Esophagus squamous epithelium (tissue), 5 donors: ENCODE measurements around the gene SLC19A1. TPM values are rescaled to one million over a fixed set of nuclear protein-coding genes. Genes with fewer than 3 reads are reported as not detected.
"Not testable (repeated sequence)": the region's sequence is repeated elsewhere in the genome, so short reads cannot be mapped to it uniquely, and the experiment has no call there.

Source experiments
- DNase-seq: peaks from one replicate; lab custom pipeline; 2025; lab: John Stamatoyannopoulos, UW
- H3K27ac ChIP-seq, 4 donors: fragments of 200-600 bp; sonication (generic); one replicate each; pipeline ENCODE4 v1.5.1; 2016 to 2019; ENCODE audit warnings: mild to moderate bottlenecking in 1 of 4
- H3K27me3 ChIP-seq, 4 donors: fragments of 200-600 bp; sonication (generic); 1 replicate in 3 of 4; 2 replicates in 1 of 4; pipeline versions ENCODE4 v1.5.1 to v1.6.0; 2017 to 2021; ENCODE audit warnings: antibody characterized with exemption in 1 of 4
- H3K36me3 ChIP-seq, 3 donors: fragments of 200-600 bp; sonication (generic); one replicate each; pipeline ENCODE4 v1.5.1; 2016 to 2019
- H3K4me1 ChIP-seq, 3 donors: fragments of 200-600 bp; sonication (generic); one replicate each; pipeline ENCODE4 v1.5.1; 2017 to 2019
- H3K4me3 ChIP-seq, 4 donors: fragments of 200-600 bp; sonication (generic); 1 replicate in 3 of 4; 2 replicates in 1 of 4; pipeline ENCODE4 v1.5.1; 2016 to 2019; ENCODE audit warnings: mild to moderate bottlenecking in 2 of 4, moderate library complexity in 1 of 4
- H3K9me3 ChIP-seq, 3 donors: fragments of 200-600 bp; sonication (generic); one replicate each; pipeline ENCODE4 v1.5.1; 2016 to 2019
- POLR2A ChIP-seq, 4 donors: fragments of 450-650 bp; IDR thresholded peaks; one replicate each; pipeline ENCODE4 v1.6.1; 2017; ENCODE audit warnings: antibody characterized with exemption in 4 of 4, mild to moderate bottlenecking in 4 of 4, moderate library complexity in 3 of 4
- WGBS, 2 donors: methylation state at CpG; one replicate each; pipeline ENCODE4 v1.1.5; 2018; 5-methylcytosine and 5-hydroxymethylcytosine counted together
- intact Hi-C: fragments of 100-400 bp; cut with DNase I; formaldehyde crosslinking; loops from one replicate; pipeline ENCODE4 v1.15.0; 2022
- total RNA-seq, 4 donors: library from RNA; depleted of rRNA; stranded (reverse); fragments of >200 nt; gene quantifications; one replicate each; pipeline ENCODE4 v1.1.0, GENCODE V29; 2016
- TF ChIP-seq, protein P1 (sequence below), 6 experiments: fragments of 450-650 bp in 4 of 6; fragments of 200-600 bp in 2 of 6; sonication (generic) in 2 of 6; IDR thresholded peaks; one replicate each; pipeline ENCODE4 v1.5.1; 2016 to 2019; ENCODE audit warnings: antibody characterized with exemption in 6 of 6, mild to moderate bottlenecking in 4 of 6, moderate library complexity in 4 of 6
- donor health status: DM: yes; HTN: yes; CAD: no.

SLC19A1 gene
- total RNA-seq, 4 donors from 2014 or later, result 1.6 to 4.6 (median 2.9) TPM

DNA sequence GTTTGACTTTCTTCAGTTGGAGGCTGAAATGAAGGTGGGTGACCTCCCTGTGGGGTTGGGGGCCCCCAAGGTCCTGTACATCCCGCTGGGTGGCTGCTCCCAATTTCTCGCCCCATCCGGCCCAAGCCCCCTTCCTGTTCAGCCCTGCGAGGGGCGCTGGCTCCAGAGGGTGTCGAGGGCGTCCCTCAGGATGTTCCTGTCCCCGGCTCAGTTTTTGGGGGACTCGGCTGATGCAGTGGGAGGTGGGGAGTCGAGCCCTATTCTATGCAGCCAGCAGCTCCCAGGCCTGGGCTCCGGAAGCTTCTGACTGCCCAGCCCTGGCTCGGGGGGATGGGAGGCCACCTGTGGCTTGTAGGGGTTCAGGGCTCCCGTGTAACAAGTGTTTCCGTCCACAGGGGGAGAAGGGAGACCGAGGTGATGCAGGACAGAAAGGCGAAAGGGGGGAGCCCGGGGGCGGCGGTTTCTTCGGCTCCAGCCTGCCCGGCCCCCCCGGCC lies 38.2 kb downstream of the SLC19A1 start:
- no peaks in the 10 kb centered on the region for H3K27me3 ChIP-seq
- DNase-seq, result no peak

DNA sequence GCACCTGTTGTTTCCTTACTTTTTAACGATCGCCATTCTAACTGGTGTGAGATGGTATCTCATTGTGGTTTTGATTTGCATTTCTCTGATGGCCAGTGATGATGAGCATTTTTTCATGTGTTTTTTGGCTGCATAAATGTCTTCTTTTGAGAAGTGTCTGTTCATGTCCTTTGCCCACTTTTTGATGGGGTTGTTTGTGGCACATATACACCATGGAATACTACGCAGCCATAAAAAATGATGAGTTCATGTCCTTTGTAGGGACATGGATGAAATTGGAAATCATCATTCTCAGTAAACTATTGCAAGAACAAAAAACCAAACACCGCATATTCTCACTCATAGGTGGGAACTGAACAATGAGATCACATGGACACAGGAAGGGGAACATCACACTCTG lies 39.0 kb downstream of the SLC19A1 start:
- H3K27ac ChIP-seq, intact Hi-C loops: not testable (repeated sequence)
- WGBS, 2 donors, result 82 to 85% methylated on average over 2 to 3 of the region's 4 CpGs

More for the DNA sequence above, 38.2 kb downstream of the SLC19A1 start:
- Histone ChIP-seq H3K27ac (no peak overlapping the region), H3K36me3 (peaks cover 0 to 44% (median 0%) of the 10 kb centered on the region in 3 donors), H3K4me3 (no peak overlapping the region), H3K4me1 (no peaks in the 10 kb centered on the region), H3K9me3 (no peaks in the 10 kb centered on the region)
- 80 to 83% methylated on average over 2 to 3 of the region's 22 CpGs for WGBS, 2 donors
- TF ChIP-seq POLR2A (IDR thresholded peaks at IDR 0.05), result no peak
- TF ChIP-seq, protein P1, sequence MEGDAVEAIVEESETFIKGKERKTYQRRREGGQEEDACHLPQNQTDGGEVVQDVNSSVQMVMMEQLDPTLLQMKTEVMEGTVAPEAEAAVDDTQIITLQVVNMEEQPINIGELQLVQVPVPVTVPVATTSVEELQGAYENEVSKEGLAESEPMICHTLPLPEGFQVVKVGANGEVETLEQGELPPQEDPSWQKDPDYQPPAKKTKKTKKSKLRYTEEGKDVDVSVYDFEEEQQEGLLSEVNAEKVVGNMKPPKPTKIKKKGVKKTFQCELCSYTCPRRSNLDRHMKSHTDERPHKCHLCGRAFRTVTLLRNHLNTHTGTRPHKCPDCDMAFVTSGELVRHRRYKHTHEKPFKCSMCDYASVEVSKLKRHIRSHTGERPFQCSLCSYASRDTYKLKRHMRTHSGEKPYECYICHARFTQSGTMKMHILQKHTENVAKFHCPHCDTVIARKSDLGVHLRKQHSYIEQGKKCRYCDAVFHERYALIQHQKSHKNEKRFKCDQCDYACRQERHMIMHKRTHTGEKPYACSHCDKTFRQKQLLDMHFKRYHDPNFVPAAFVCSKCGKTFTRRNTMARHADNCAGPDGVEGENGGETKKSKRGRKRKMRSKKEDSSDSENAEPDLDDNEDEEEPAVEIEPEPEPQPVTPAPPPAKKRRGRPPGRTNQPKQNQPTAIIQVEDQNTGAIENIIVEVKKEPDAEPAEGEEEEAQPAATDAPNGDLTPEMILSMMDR (IDR thresholded peaks at IDR 0.05), result no peak
- intact Hi-C loops, result no loop called here

DNA sequence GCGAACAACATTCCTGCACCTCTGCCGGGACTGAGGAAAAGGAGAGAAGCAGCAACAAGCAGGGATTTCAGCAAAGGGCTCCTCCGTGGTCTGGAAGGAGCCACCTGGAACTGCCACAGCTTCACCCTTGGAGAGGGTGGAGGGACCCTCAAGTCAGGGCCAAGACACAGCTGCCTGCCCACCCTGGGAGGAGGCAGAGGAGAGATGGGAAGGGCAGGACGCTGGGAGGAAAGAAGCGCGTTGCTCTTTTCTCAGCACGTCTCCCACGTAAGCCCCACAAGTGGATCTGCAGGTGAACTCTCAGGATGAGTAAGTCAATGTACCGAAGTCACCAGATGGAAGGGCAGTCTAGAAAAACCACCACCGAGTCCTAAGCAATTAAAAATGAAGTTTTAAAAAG lies 39.6 kb downstream of the SLC19A1 start:
- no peaks in the 10 kb centered on the region for H3K9me3 ChIP-seq
- H3K4me3 ChIP-seq, result no peak overlapping the region
- H3K27me3 ChIP-seq, result no peaks in the 10 kb centered on the region
- TF ChIP-seq, protein P1 (IDR thresholded peaks at IDR 0.05), result no peak
- TF ChIP-seq POLR2A (IDR thresholded peaks at IDR 0.05), result no peak
- no peak overlapping the region for H3K27ac ChIP-seq
- intact Hi-C loops, result no loop called here
- no peak for DNase-seq
- peaks cover 0 to 48% (median 6%) of the 10 kb centered on the region in 3 donors for H3K36me3 ChIP-seq
- 79 to 80% methylated on average over 10 of the region's 10 CpGs for WGBS, 2 donors
- no peaks in the 10 kb centered on the region for H3K4me1 ChIP-seq

More for the DNA sequence above, 39.0 kb downstream of the SLC19A1 start:
- not testable (repeated sequence) for H3K27me3 ChIP-seq, H3K9me3 ChIP-seq, DNase-seq, H3K4me1 ChIP-seq, H3K4me3 ChIP-seq
- H3K36me3 ChIP-seq, result peaks cover 0 to 48% (median 0%) of the 10 kb centered on the region in 3 donors

DNA sequence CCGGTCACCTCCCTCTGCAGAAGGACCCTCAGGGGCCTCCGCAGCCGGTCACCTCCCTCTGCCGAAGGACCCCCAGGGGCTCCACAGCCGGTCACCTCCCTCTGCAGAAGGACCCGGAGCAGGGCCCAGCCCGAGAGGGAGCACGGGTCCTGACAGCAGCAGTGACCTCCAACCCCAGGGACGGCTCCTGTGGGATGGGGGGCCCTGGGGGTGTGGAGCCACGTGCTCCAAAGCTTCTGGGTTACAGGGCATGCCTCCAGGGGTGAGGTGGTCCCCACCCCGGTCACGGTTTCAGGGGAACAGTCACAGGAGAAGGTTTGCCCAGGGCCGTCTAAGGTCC lies 40.3 kb downstream of the SLC19A1 start:
- Histone ChIP-seq H3K4me1 (no peaks in the 10 kb centered on the region), H3K27me3 (no peaks in the 10 kb centered on the region), H3K36me3 (peaks cover 0 to 53% (median 12%) of the 10 kb centered on the region in 3 donors), H3K9me3 (no peaks in the 10 kb centered on the region), H3K4me3 (no peak overlapping the region), H3K27ac (no peak overlapping the region)
- no peak for DNase-seq
- intact Hi-C loops, result no loop called here
- TF ChIP-seq, protein P1 (IDR thresholded peaks at IDR 0.05), result no peak
- no peak for TF ChIP-seq POLR2A (IDR thresholded peaks at IDR 0.05)
- 59% methylated on average over 3 of the region's 13 CpGs; no CpG with 5 or more reads in 1 of the 2 donors for WGBS, 2 donors

DNA sequence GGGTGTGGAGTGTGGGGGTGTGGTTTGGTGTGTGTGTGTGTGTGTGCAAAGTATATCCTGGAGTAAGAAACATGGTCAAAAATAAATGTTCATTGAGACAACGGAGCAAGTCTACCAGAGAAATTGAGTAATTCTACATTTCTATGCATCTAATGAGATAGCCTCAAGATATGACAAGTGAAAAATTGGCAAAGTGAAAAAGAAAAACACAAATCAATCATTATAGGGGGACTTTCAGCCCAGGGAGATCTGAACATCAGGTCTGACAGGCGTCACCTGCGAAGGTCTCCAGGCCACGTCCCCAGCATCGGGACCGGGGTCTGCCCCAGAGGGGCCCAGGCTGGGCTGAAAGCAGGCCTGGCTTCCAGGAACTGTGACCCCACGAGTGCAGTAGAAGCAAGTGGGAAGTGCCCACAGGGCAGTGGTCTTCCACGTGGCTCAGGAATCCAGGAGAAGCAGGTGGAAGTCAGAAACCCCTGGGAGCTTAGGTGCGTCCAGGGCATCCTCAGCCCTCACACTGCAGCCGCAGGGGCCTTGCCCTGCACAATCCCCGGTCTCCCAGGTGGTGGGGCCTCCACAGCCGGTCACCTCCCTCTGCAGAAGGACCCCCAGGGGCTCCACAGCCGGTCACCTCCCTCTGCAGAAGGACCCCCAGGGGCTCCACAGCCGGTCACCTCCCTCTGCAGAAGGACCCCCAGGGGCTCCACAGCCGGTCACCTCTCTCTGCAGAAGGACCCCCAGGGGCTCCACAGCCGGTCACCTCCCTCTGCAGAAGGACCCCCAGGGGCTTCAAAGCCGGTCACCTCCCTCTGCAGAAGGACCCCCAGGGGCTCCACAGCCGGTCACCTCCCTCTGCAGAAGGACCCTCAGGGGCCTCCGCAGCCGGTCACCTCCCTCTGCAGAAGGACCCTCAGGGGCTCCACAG lies 40.9 kb downstream of the SLC19A1 start:
- H3K27ac ChIP-seq, DNase-seq, H3K4me3 ChIP-seq, H3K9me3 ChIP-seq, H3K4me1 ChIP-seq, intact Hi-C loops, H3K27me3 ChIP-seq: not testable (repeated sequence)
- H3K36me3 ChIP-seq, result peaks cover 0 to 59% (median 13%) of the 10 kb centered on the region in 3 donors
- WGBS, 2 donors, result 49 to 65% methylated on average over 7 to 8 of the region's 20 CpGs

DNA sequence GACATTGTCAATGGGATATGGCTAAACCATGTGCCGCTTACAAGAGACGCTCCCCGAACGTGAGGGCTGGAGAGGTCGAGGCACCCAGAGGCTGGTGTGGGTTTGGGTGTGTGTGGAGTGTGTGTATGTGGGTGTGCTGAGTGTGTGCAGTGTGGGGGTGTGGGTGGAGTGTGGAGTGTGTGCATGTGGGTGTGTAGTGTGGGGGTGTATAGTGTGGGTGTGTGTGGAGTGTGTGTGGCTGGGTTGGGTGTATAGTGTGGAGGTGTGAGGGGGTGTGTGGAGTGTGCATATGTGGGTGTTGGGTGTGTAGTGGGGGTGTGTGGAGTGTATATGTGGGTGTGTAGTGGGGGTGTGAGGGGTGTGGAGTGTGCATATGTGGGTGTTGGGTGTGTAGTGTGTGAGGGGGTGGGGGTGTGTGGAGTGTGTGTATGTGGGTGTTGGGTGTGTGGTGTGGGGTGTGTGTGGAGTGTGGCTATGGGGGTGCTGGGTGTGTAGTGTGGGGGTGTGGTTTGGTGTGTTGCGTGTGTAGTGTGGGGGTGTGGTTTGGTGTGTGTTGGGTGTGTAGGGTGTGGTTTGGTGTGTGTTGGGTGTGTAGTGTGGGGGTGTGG lies 42.2 kb downstream of the SLC19A1 start:
- H3K27ac ChIP-seq, result no peak overlapping the region
- DNase-seq, result no peak
- no peak for TF ChIP-seq POLR2A (IDR thresholded peaks at IDR 0.05)
- TF ChIP-seq, protein P1 (IDR thresholded peaks at IDR 0.05), result no peak

More for the DNA sequence above, 42.2 kb downstream of the SLC19A1 start:
- 70 to 76% methylated on average over 5 of the region's 6 CpGs for WGBS, 2 donors
- intact Hi-C loops, result no loop called here
- Histone ChIP-seq H3K4me1 (no peaks in the 10 kb centered on the region), H3K27me3 (no peaks in the 10 kb centered on the region), H3K4me3 (no peak overlapping the region), H3K36me3 (peaks cover 0 to 59% (median 13%) of the 10 kb centered on the region in 3 donors), H3K9me3 (no peaks in the 10 kb centered on the region)
